T-helper 1 cell treated with Interleukin-12 subunit alpha and Interleukin-12 subunit beta and Interleukin-4 antibody, amounts not matched to agents 30 ng/mL and 1 ng/mL, for 36 hours (primary cell): ENCODE results near the gene RPS6KA1. TPM values are rescaled to one million over a fixed set of nuclear protein-coding genes. Genes with fewer than 3 reads are reported as not detected.

Source experiments
- intact Hi-C: fragments of 100-400 bp; cut with micrococcal nuclease; formaldehyde crosslinking; loops from one replicate; pipeline ENCODE4 v1.15.1; 2024
- total RNA-seq: library from RNA; stranded (reverse); gene quantifications from 2 replicates; pipeline ENCODE4 v1.2.3, GENCODE V29; 2022

The RPS6KA1 gene
- total RNA-seq, 1 donor from 2014 or later = 216 TPM

- intact Hi-C loops = no loop called here
These were observed 1.5 kb downstream of the RPS6KA1 start for GRCh38 chr1:26530895-26531598.

GRCh38 chr1:26531651-26532131, 2.1 kb downstream of the RPS6KA1 start:
- intact Hi-C loops = no loop called here

GRCh38 chr1:26533951-26534509, 4.5 kb downstream of the RPS6KA1 start:
- intact Hi-C loops = no loop called here

- intact Hi-C loops = no loop called here
These were observed 5.6 kb downstream of the RPS6KA1 start for GRCh38 chr1:26535201-26535600.

- intact Hi-C loops = no loop called here
These were observed 6.5 kb downstream of the RPS6KA1 start for GRCh38 chr1:26536081-26536480.

GRCh38 chr1:26536521-26536920, 7.0 kb downstream of the RPS6KA1 start:
- intact Hi-C loops = no loop called here

- intact Hi-C loops = no loop called here
These were observed 8.4 kb downstream of the RPS6KA1 start for GRCh38 chr1:26537951-26538352.

- intact Hi-C loops = no loop called here
These were observed 9.2 kb downstream of the RPS6KA1 start for GRCh38 chr1:26538480-26539412.

- intact Hi-C loops = loop anchor here (10.0 kb wide), 1 partner anchor 255 kb away; the partner anchor contains the start of gene SH3BGRL3
These were observed 10.2 kb downstream of the RPS6KA1 start for GRCh38 chr1:26539722-26540121.

GRCh38 chr1:26540351-26540750, 10.8 kb downstream of the RPS6KA1 start:
- intact Hi-C loops = loop anchor here (10.0 kb wide), 1 partner anchor 256 kb away; the partner anchor contains the start of gene SH3BGRL3

GRCh38 chr1:26541431-26541815, 11.9 kb downstream of the RPS6KA1 start:
- intact Hi-C loops = loop anchor here (10.0 kb wide), 1 partner anchor 257 kb away; the partner anchor contains the start of gene SH3BGRL3

GRCh38 chr1:26541816-26542711, 12.5 kb downstream of the RPS6KA1 start:
- intact Hi-C loops = loop anchor here (1.0 to 10.0 kb wide), 6 partner anchors 13 to 348 kb away; partner anchors contain the start of genes GPN2, PIGV, RPS6KA1 and SH3BGRL3

GRCh38 chr1:26542771-26543451, 13.3 kb downstream of the RPS6KA1 start:
- intact Hi-C loops = loop anchor here (1.0 to 10.0 kb wide), 6 partner anchors 14 to 347 kb away; partner anchors contain the start of genes GPN2, PIGV, RPS6KA1 and SH3BGRL3

- intact Hi-C loops = loop anchor here (2.0 to 10.0 kb wide), 2 partner anchors 37 to 259 kb away; partner anchors contain the start of gene SH3BGRL3
These were observed 13.9 kb downstream of the RPS6KA1 start for GRCh38 chr1:26543462-26543861.

GRCh38 chr1:26544126-26544525, 14.6 kb downstream of the RPS6KA1 start:
- intact Hi-C loops = loop anchor here (10.0 kb wide), 1 partner anchor 259 kb away; the partner anchor contains the start of gene SH3BGRL3

GRCh38 chr1:26545969-26546323, 16.4 kb downstream of the RPS6KA1 start:
- intact Hi-C loops = loop anchor here (1.0 to 10.0 kb wide), 4 partner anchors 45 to 261 kb away; partner anchors contain the start of genes HMGN2 and SH3BGRL3

GRCh38 chr1:26546375-26546774, 16.8 kb downstream of the RPS6KA1 start:
- intact Hi-C loops = loop anchor here (10.0 kb wide), 1 partner anchor 262 kb away; the partner anchor contains the start of gene SH3BGRL3

- intact Hi-C loops = loop anchor here (10.0 kb wide), 1 partner anchor 262 kb away; the partner anchor contains the start of gene SH3BGRL3
These were observed 17.3 kb downstream of the RPS6KA1 start for GRCh38 chr1:26546819-26547218.

- intact Hi-C loops = loop anchor here (10.0 kb wide), 1 partner anchor 264 kb away; the partner anchor contains the start of gene SH3BGRL3
These were observed 19.3 kb downstream of the RPS6KA1 start for GRCh38 chr1:26548841-26549240.
